HepG2 (cell line): ENCODE results near the gene NRN1L. TPM values are rescaled to one million over a fixed set of nuclear protein-coding genes. Genes with fewer than 3 reads are reported as not detected.

Source experiments
- AKNA ChIP-seq: sonication (generic); formaldehyde crosslinking; IDR thresholded peaks from 2 replicates; pipeline ENCODE4 v1.4.0; 2020; ENCODE audit warnings: missing genetic modification reagents, borderline replicate concordance
- DZIP1 ChIP-seq: sonication (generic); formaldehyde crosslinking; IDR thresholded peaks from 2 replicates; pipeline ENCODE4 v1.5.0; 2020; ENCODE audit warnings: mild to moderate bottlenecking, missing genetic modification reagents
- ELF4 ChIP-seq: sonication (generic); formaldehyde crosslinking; IDR thresholded peaks from 2 replicates; pipeline ENCODE4 v1.5.0; 2020; ENCODE audit warnings: missing genetic modification reagents, mild to moderate bottlenecking, moderate library complexity, borderline replicate concordance
- FOXC1 ChIP-seq: sonication (generic); formaldehyde crosslinking; IDR thresholded peaks from 2 replicates; pipeline ENCODE4 v1.8.0; 2022; ENCODE audit warnings: mild to moderate bottlenecking, missing genetic modification reagents, borderline replicate concordance
- GRHL1 ChIP-seq: sonication (generic); formaldehyde crosslinking; conservative IDR thresholded peaks from 2 replicates; pipeline ENCODE4 v1.8.0; 2022; ENCODE audit warnings: missing genetic modification reagents
- IRF2 ChIP-seq: IDR thresholded peaks from 2 replicates; pipeline ENCODE4 v1.6.1; 2018; ENCODE audit warnings: missing genetic modification reagents, missing compliant biosample characterization
- JARID2 ChIP-seq: sonication (generic); formaldehyde crosslinking; IDR thresholded peaks from 2 replicates; pipeline ENCODE4 v1.8.1; 2023; ENCODE audit warnings: missing genetic modification reagents, inconsistent platforms; ENCODE audit not compliant: insufficient replicate concordance
- KDM5B ChIP-seq: sonication (generic); formaldehyde crosslinking; IDR thresholded peaks from 2 replicates; pipeline ENCODE4 v1.4.0; 2020; ENCODE audit warnings: missing genetic modification reagents, mild to moderate bottlenecking, borderline replicate concordance
- MTA1 ChIP-seq: sonication (generic); formaldehyde crosslinking; IDR thresholded peaks from 2 replicates; pipeline ENCODE4 v1.4.0; 2020; ENCODE audit warnings: missing genetic modification reagents, mild to moderate bottlenecking, borderline replicate concordance
- NFKB2 ChIP-seq: sonication (generic); formaldehyde crosslinking; IDR thresholded peaks from 2 replicates; pipeline ENCODE4 v1.4.0; 2020; ENCODE audit warnings: missing genetic modification reagents, borderline replicate concordance
- NR1H2 ChIP-seq: sonication (generic); formaldehyde crosslinking; IDR thresholded peaks from 2 replicates; pipeline ENCODE4 v1.8.1; 2022; ENCODE audit warnings: low read depth, missing genetic modification reagents, borderline replicate concordance
- PTBP1 ChIP-seq: fragments of 200-400 bp; formaldehyde crosslinking; IDR thresholded peaks from 2 replicates; pipeline ENCODE4 v1.6.1; 2018; ENCODE audit warnings: low read length, low read depth; ENCODE audit not compliant: poor library complexity, severe bottlenecking
- SAP130 ChIP-seq: IDR thresholded peaks from 2 replicates; pipeline ENCODE4 v1.6.1; 2016; ENCODE audit warnings: low read depth
- SMARCE1 ChIP-seq: fragments of 450-650 bp; IDR thresholded peaks from 2 replicates; pipeline ENCODE4 v1.6.1; 2017; ENCODE audit warnings: borderline replicate concordance
- WIZ ChIP-seq: sonication (generic); formaldehyde crosslinking; IDR thresholded peaks from 2 replicates; pipeline ENCODE4 v1.5.1; 2020; ENCODE audit warnings: mild to moderate bottlenecking, missing genetic modification reagents
- ZNF432 ChIP-seq: sonication (generic); formaldehyde crosslinking; IDR thresholded peaks from 2 replicates; pipeline ENCODE4 v1.5.0; 2020; ENCODE audit warnings: missing genetic modification reagents, mild to moderate bottlenecking, borderline replicate concordance
- ZNF549 ChIP-seq: sonication (generic); formaldehyde crosslinking; IDR thresholded peaks from 2 replicates; pipeline ENCODE4 v1.5.0; 2020; ENCODE audit warnings: missing genetic modification reagents
- ZNF550 ChIP-seq: sonication (generic); formaldehyde crosslinking; IDR thresholded peaks from 2 replicates; pipeline ENCODE4 v1.4.0; 2020; ENCODE audit warnings: mild to moderate bottlenecking, missing genetic modification reagents, borderline replicate concordance
- ZNF75D ChIP-seq: sonication (generic); formaldehyde crosslinking; IDR thresholded peaks from 2 replicates; pipeline ENCODE4 v1.8.1; 2023; ENCODE audit warnings: missing genetic modification reagents, mild to moderate bottlenecking, borderline replicate concordance
- ZNF83 ChIP-seq: sonication (generic); formaldehyde crosslinking; IDR thresholded peaks from 2 replicates; pipeline ENCODE4 v1.4.0; 2020; ENCODE audit warnings: missing genetic modification reagents, mild to moderate bottlenecking, borderline replicate concordance
- polyA plus RNA-seq, 8 experiments: library from polyadenylated mRNA; depleted of rRNA in 3 of 8; stranded (reverse) in 7 of 8; unstranded in 1 of 8; fragments of >200 nt; fragmentation: Illumina TruSeq in 4 of 8; extraction: Trizol in 4 of 8; gene quantifications; 2 replicates each; pipeline versions ENCODE4 v1.2.1 to v1.2.3, GENCODE V29; 2011 to 2016; ENCODE audit warnings: low read depth in 4 of 8, missing spikeins in 1 of 8, mixed read lengths in 1 of 8; ENCODE audit not compliant: insufficient read depth in 1 of 8
- total RNA-seq, 5 experiments: library from RNA; depleted of rRNA; stranded (reverse); fragments of >200 nt; fragmentation: Illumina TruSeq; extraction: Trizol; gene quantifications; 2 replicates each; pipeline ENCODE4 v1.2.3, GENCODE V29; 2016; ENCODE audit warnings: low read depth in 1 of 5

NRN1L gene
- total and polyA plus RNA-seq, 2 of the 13 experiments (the other 11 are each of a cell fraction or from before 2014, with no cell fraction given), result 0.53 to 1.2 TPM

- TF ChIP-seq GRHL1 (CRISPR knock-in tag), result no peak
- peak; percentile 95; the same call in 1 of the 2 replicates for TF ChIP-seq ZNF550 (CRISPR knock-in tag)
- peak; percentile 83; the same call in 1 of the 2 replicates for TF ChIP-seq NFKB2
- TF ChIP-seq SMARCE1, result no peak
- no peak for TF ChIP-seq ZNF549
- TF ChIP-seq WIZ (CRISPR knock-in tag), result no peak
- TF ChIP-seq ELF4 (CRISPR knock-in tag), result peak; percentile 2; the same call in 1 of the 2 replicates
- 0 out of 2 replicates have a peak, but pooled peaks have one; percentile 57 for TF ChIP-seq FOXC1 (CRISPR knock-in tag)
- TF ChIP-seq PTBP1, result no peak
- peak; percentile 88; the same call in 1 of the 2 replicates for TF ChIP-seq NR1H2
- TF ChIP-seq IRF2 (CRISPR knock-in tag), result peak; percentile 82
- TF ChIP-seq SAP130 (CRISPR knock-in tag), result peak; percentile 99
- no peak for TF ChIP-seq ZNF83 (CRISPR knock-in tag)
- TF ChIP-seq KDM5B (CRISPR knock-in tag), result peak; percentile 81; the same call in 1 of the 2 replicates
- no peak for TF ChIP-seq DZIP1 (CRISPR knock-in tag)
- TF ChIP-seq AKNA, result no peak
- TF ChIP-seq ZNF75D, result no peak
- no peak for TF ChIP-seq ZNF432 (CRISPR knock-in tag)
- TF ChIP-seq JARID2 (CRISPR knock-in tag), result peak; percentile 80
- peak; percentile 64; the same call in 1 of the 2 replicates for TF ChIP-seq MTA1 (CRISPR knock-in tag)
These were observed 50.9 kb downstream of the NRN1L start (continued) for GRCh38 chr16:67935402-67936123.
